A673 (cell line): ENCODE measurements around the gene BCL7A.

Experiments used
- EZH2 ChIP-seq: fragments of 200-600 bp; sonication (generic); IDR thresholded peaks from 2 replicates; pipeline ENCODE4 v1.6.1; 2017; ENCODE audit warnings: borderline replicate concordance, low read depth, mild to moderate bottlenecking, mixed read lengths, antibody characterized with exemption, low read length; ENCODE audit not compliant: poor library complexity, severe bottlenecking
- TF ChIP-seq, protein P1 (sequence below): fragments of 300-800, 200-600 bp; sonication (generic); conservative IDR thresholded peaks from 2 replicates; pipeline ENCODE4 v1.5.1; 2017; ENCODE audit warnings: low read depth, mild to moderate bottlenecking, antibody characterized with exemption, low read length, moderate library complexity, mixed read lengths

DNA sequence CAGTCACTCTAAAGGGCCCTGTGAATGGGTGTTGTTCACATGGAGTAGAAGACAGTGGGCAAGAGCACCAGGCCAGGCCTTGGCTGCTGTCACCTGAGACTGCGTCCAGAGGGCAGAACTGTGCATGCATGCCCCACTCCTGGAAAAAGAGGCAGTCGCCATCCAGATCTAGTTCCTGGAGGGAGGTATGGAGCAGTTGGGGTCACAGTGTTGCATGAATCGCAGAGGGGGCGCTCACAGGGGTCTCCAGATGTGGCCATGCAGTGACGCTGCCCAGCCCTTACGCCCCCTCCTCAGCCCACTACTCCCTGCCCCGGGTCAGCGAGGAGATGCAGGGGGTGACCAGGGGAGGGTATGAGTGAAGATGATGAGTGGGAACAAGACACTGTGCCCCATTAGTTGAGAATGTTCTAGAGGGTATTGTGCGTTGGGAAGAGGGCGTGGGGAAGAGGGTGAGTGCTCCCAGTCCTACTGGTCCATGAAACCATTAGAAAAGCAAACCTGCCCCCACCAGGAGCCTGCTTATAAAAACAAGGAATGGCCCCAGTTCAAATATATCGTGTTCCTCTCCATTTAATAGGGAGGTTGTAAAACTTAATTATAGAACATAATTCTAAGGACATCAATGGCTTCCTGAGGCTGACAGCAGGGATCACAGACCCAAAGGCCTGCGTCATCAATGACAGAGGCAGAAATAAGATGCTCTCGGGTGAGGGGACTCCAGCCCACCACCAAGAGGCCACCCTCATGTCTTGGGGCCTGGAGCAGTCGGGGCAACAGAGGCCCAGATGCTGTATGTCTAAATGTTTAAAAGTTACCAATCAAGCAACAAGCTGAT, 32.2 kb upstream of the BCL7A start:
- TF ChIP-seq, protein P1, sequence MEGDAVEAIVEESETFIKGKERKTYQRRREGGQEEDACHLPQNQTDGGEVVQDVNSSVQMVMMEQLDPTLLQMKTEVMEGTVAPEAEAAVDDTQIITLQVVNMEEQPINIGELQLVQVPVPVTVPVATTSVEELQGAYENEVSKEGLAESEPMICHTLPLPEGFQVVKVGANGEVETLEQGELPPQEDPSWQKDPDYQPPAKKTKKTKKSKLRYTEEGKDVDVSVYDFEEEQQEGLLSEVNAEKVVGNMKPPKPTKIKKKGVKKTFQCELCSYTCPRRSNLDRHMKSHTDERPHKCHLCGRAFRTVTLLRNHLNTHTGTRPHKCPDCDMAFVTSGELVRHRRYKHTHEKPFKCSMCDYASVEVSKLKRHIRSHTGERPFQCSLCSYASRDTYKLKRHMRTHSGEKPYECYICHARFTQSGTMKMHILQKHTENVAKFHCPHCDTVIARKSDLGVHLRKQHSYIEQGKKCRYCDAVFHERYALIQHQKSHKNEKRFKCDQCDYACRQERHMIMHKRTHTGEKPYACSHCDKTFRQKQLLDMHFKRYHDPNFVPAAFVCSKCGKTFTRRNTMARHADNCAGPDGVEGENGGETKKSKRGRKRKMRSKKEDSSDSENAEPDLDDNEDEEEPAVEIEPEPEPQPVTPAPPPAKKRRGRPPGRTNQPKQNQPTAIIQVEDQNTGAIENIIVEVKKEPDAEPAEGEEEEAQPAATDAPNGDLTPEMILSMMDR = no peak
- no peak for TF ChIP-seq EZH2
